ENCODE measurements around the gene MEI1.
A peak's percentile ranks its signal among the peaks of the same experiment; 100 is the strongest.

The MEI1 gene

DNA sequence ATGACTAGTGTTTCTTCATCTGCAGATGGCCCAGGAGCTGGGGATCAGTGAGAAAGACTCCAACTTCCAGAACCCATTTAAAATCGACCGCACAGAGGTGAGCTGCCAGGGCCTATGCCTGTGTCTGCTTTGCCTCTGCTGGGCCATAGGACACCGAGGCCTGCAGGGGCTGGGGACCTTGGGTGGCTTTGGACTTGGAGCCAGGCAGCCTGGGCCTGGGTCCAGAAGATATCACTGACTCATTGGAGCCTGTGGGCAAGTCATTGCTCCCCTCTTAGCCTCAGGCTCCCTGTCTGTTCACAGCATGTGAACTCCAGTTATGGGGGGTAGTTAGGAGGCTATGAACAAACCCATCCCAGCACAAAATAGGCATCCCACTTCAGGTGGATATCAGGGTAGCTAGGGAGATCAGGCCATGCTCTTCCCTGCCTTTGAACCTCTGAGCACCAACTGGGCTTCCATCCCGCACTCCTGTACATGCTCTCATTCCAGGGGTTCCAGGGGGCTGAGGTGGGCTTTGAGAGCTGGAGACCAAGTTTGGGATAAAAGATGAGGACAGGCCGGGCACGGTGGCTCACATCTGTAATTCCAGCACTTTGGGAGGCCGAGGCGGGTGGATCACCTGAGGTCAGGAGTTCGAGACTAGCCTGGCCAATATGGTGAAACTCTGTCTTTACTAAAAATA lies 114.6 kb downstream of the MEI1 start:
- Mint-ChIP-seq H3K4me1 (peaks cover 6% of the 10 kb centered on the region), H3K27me3 (no peaks in the 10 kb centered on the region), H3K4me3 (no peak overlapping the region), H3K27ac (ENCODE audit: low read depth) (peak overlapping the region; percentile 59), H3K36me3 (ENCODE audit: insufficient read depth) (peaks cover 17% of the 10 kb centered on the region), H3K9me3 (no peaks in the 10 kb centered on the region)
- no peak for DNase-seq (ENCODE audit: low spot score in 2 of 2)
- no peak for ATAC-seq (replicated peaks; ENCODE audit: extremely low read depth, poor library complexity, severe bottlenecking)

DNA sequence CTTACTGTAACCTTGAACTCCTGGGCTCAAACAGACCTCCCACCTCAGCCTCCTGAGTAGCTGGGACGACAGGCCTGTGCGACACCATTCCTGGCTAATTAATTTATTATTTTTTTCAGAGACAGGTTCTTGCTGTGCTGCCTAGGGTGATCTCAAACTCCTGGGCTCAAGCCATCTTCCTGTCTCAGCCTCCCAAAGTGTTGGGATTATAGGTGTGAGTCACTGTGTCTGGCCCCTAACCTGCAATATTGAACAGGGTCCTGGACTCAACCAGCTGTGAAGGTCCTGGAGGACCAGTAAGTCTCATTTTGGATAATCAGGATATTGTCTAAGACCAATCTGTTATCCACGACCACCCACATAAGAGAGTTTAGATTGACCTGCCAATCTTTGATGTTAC lies 116.4 kb downstream of the MEI1 start:
- Mint-ChIP-seq H3K4me1 (peaks cover 6% of the 10 kb centered on the region), H3K27ac (ENCODE audit: low read depth) (no peak overlapping the region), H3K36me3 (ENCODE audit: insufficient read depth) (peaks cover 24% of the 10 kb centered on the region), H3K4me3 (no peak overlapping the region), H3K9me3 (no peaks in the 10 kb centered on the region), H3K27me3 (no peaks in the 10 kb centered on the region)
- ATAC-seq (replicated peaks; ENCODE audit: extremely low read depth, poor library complexity, severe bottlenecking) (no peak), DNase-seq (ENCODE audit: low spot score in 2 of 2) (no peak)

DNA sequence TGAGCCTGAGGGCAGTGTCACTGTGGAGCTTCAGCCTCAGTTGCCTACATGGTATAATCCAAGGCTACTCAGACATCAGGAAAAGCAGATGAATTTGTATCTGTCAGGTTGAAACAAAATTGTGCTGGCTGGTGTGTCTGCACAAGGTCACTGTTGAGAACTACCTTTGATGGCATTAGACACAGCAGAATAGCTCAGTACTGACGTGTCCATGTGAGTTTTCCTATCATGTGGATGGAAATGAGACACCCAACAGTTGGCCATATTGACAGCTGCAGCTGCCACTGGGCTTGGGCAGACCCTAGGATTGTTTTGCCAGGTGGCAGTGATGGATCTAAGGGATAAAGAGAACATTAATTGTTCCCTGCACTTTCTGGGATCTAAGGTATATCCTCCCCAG lies 116.9 kb downstream of the MEI1 start:
- no peak for ATAC-seq (replicated peaks; ENCODE audit: extremely low read depth, poor library complexity, severe bottlenecking)
- no peaks in the 10 kb centered on the region for H3K9me3 Mint-ChIP-seq
- no peak for DNase-seq (ENCODE audit: low spot score in 2 of 2)
- no peaks in the 10 kb centered on the region for H3K27me3 Mint-ChIP-seq
- H3K36me3 Mint-ChIP-seq (ENCODE audit: insufficient read depth): peaks cover 18% of the 10 kb centered on the region
- H3K4me3 Mint-ChIP-seq: no peak overlapping the region
- peaks cover 6% of the 10 kb centered on the region for H3K4me1 Mint-ChIP-seq
- no peak overlapping the region for H3K27ac Mint-ChIP-seq (ENCODE audit: low read depth)

DNA sequence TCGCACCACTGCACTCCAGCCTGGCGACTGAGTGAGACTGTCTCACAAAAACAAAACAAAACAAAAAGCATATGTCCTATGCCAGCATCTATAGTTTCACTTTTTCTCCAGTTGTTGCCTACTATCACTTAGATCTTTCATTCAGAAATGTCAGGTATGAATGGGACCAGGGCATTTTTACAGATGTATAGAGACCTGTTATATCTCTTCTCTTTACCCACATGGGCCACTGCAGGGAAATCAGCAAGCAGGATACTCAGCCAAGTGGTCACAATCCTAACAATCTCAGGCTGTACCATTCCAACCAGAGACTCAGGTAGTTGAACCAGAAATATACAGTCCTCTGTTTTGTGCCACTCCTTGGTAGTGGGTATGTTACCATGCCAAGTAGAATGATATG lies 117.6 kb downstream of the MEI1 start:
- Mint-ChIP-seq H3K27ac (ENCODE audit: low read depth) (no peak overlapping the region), H3K36me3 (ENCODE audit: insufficient read depth) (peaks cover 15% of the 10 kb centered on the region), H3K9me3 (no peaks in the 10 kb centered on the region), H3K4me1 (peaks cover 11% of the 10 kb centered on the region), H3K4me3 (no peak overlapping the region), H3K27me3 (no peaks in the 10 kb centered on the region)
- ATAC-seq (replicated peaks; ENCODE audit: extremely low read depth, poor library complexity, severe bottlenecking): no peak
- no peak for DNase-seq (ENCODE audit: low spot score in 2 of 2)

DNA sequence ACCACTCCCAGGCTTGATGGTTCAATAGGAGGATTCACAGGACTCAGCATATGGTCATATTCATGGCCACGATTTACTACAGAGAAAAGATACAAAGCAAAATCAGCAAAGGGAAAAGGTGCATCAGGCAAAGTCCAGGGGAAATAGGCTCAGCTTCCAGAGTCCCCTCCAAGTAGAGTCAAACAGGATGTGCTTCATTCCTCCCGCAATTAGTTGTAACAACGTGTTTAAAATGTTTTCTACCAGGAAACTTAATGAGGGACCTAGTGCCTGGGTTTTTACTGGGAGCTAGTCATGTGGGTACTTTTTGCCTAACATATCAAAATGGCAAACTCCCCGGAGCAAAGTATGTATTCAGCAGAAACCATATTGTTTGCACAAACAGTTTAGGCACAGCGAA lies 118.7 kb downstream of the MEI1 start:
- Mint-ChIP-seq H3K27me3 (no peaks in the 10 kb centered on the region), H3K27ac (ENCODE audit: low read depth) (no peak overlapping the region), H3K9me3 (no peaks in the 10 kb centered on the region), H3K4me1 (peaks cover 21% of the 10 kb centered on the region), H3K36me3 (ENCODE audit: insufficient read depth) (peaks cover 13% of the 10 kb centered on the region), H3K4me3 (no peak overlapping the region)
- ATAC-seq (replicated peaks; ENCODE audit: extremely low read depth, poor library complexity, severe bottlenecking) (no peak), DNase-seq (ENCODE audit: low spot score in 2 of 2) (no peak)

DNA sequence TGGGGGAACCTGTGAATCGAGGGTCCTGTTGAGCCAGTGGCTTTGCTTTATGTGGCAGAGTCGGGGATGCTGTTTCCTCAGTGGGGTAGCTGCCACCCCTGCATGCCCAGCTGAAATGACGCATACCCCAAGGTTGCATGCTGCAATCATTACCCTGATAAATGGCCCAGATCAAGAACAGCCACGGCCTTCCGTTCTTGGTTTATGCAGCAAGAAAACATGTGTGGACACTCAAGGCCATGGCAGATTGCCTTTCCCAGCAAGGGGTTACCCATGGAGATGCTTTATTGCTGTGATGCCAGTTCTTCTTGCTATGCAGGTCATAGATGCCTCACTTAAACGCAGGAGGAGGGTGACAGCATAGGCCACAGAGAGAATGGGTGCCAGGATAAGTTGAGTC lies 119.3 kb downstream of the MEI1 start:
- Mint-ChIP-seq H3K36me3 (ENCODE audit: insufficient read depth) (peaks cover 13% of the 10 kb centered on the region), H3K4me3 (no peak overlapping the region), H3K27me3 (no peaks in the 10 kb centered on the region), H3K4me1 (peaks cover 22% of the 10 kb centered on the region), H3K27ac (ENCODE audit: low read depth) (no peak overlapping the region), H3K9me3 (no peaks in the 10 kb centered on the region)
- DNase-seq (ENCODE audit: low spot score in 2 of 2): no peak
- ATAC-seq (replicated peaks; ENCODE audit: extremely low read depth, poor library complexity, severe bottlenecking): no peak

DNA sequence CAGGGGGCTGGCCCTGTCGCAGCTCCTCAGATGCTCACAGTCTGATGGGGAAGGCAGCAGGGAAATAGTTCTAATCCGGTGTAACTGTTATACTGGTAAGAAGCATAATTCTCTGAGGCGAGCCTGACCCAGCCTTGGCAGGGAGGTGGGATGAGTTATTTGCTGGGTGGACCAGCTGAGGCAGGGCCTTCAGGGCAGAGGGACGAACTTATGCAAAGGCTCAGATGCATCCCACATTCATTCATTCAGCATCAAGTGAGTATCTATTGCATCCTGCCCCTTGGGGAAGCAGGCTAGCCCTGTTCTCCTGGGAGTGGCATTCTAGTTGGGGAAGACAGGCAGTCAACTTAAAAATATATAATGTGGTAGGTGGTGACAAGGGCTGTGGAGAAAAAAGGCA lies 120.0 kb downstream of the MEI1 start:
- H3K4me1 Mint-ChIP-seq: peaks cover 20% of the 10 kb centered on the region
- H3K27ac Mint-ChIP-seq (ENCODE audit: low read depth): no peak overlapping the region
- H3K36me3 Mint-ChIP-seq (ENCODE audit: insufficient read depth): peaks cover 13% of the 10 kb centered on the region
- no peaks in the 10 kb centered on the region for H3K9me3 Mint-ChIP-seq
- H3K27me3 Mint-ChIP-seq: no peaks in the 10 kb centered on the region
- no peak overlapping the region for H3K4me3 Mint-ChIP-seq
- ATAC-seq (replicated peaks; ENCODE audit: extremely low read depth, poor library complexity, severe bottlenecking) (no peak), DNase-seq (ENCODE audit: low spot score in 2 of 2) (no peak)

DNA sequence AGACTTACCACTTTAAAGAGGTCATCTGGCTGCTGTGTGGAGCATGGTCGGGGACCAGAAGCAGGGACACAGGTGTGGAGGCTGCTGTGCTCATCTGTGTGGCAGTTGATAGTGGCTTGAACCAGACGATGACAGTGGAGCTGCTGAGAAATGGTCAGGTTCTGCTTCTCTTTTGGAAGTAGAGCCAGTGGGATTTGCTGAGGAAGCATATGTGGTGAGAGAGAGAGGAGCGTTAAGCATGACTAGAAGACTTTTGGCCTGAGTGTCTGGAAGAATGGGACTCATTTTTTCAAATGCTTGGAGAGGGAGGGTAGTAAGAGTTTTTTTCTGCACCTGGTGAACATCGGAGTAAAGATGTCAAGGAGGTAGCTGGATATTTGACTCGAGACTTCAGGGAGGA lies 121.1 kb downstream of the MEI1 start:
- H3K27ac Mint-ChIP-seq (ENCODE audit: low read depth): peak overlapping the region; percentile 12
- H3K4me1 Mint-ChIP-seq: peaks cover 17% of the 10 kb centered on the region
- no peak for DNase-seq (ENCODE audit: low spot score in 2 of 2)
- ATAC-seq (replicated peaks; ENCODE audit: extremely low read depth, poor library complexity, severe bottlenecking): no peak
- H3K9me3 Mint-ChIP-seq: no peaks in the 10 kb centered on the region
- H3K27me3 Mint-ChIP-seq: no peaks in the 10 kb centered on the region
- H3K4me3 Mint-ChIP-seq: no peak overlapping the region
- peaks cover 10% of the 10 kb centered on the region for H3K36me3 Mint-ChIP-seq (ENCODE audit: insufficient read depth)

DNA sequence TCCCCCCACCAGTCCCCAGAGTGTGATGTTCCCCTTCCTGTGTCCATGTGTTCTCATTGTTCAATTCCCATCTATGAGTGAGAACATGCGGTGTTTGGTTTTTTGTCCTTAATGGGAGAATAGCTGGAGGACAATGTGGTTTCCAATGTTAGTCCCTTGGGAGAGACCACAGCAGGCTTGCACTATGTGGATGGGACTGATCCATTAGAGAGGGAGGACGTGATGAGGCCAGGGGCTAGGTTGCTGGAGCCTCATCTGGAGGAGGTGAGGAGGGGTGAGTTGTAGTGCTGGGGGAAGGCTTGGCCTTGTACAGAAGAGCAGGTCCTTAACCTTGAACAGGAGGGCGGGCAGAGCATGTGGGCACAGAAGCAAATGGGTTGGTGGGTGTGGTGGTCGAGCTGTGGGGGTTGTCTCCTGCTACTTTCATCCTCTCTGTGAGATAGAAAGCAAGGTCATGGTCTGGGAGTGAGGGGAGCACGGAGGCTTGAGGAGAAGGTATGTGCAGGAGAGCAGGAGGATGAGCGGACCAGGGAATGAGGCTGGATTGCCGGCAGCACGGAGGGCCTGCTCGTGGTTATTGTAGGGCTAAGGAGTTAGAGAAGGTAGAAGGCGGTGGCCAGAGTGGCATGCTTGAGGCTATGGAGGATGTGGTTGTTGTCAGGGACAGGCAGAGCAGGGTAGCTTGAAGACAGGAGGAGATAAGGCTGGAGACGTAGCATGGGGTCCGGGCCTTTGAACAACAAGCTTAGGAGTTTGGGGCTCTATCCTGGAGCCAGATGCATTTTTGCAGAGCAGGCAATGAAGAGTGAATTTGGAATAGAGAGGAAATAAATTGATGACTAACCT lies 122.4 kb downstream of the MEI1 start:
- Mint-ChIP-seq H3K4me3 (no peak overlapping the region), H3K36me3 (ENCODE audit: insufficient read depth) (peaks cover 12% of the 10 kb centered on the region), H3K27me3 (no peaks in the 10 kb centered on the region), H3K27ac (ENCODE audit: low read depth) (peak overlapping the region; percentile 57), H3K4me1 (peaks cover 17% of the 10 kb centered on the region), H3K9me3 (no peaks in the 10 kb centered on the region)
- DNase-seq (ENCODE audit: low spot score in 2 of 2) (no peak), ATAC-seq (replicated peaks; ENCODE audit: extremely low read depth, poor library complexity, severe bottlenecking) (no peak)

DNA sequence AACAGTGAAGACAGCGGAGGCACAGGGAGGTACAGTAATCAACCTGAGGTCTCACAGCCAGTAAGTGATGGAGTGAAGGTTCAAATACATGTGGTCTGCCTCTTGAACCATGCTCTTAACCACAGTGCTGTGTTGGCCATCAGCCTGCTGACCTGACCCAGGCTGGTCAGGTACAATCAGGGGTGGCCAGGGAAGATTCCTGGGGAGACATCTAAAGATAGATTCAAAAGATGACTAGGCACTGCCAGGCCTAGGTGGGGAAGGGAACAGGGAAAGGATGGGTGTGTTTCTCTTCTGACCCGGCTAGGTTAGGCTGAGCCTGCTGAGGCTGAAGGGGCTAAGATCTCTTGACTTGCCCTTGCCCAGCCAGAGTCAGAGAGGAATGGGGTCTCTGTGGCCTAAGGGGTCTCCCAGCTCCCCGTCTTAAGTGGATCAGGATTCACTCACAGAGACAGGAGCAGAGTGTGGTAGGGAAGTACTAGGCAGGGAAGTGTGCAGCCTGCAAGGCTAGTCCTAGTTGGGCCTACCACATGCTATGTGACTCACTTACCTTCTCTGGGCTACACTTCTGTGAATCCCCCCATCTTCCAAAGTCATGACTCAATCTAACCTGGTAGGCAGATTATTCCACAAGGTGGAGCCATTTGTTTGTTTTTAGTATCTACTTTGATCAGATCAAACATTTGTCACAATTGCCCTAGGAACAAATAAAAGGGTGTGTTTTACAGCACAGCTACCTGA lies 123.2 kb downstream of the MEI1 start:
- H3K27me3 Mint-ChIP-seq: no peaks in the 10 kb centered on the region
- no peaks in the 10 kb centered on the region for H3K9me3 Mint-ChIP-seq
- peaks cover 17% of the 10 kb centered on the region for H3K4me1 Mint-ChIP-seq
- ATAC-seq (replicated peaks; ENCODE audit: extremely low read depth, poor library complexity, severe bottlenecking) (peak; percentile 81), DNase-seq (ENCODE audit: low spot score in 2 of 2) (peak in 1 of 2 donors; percentile 31)
- peak overlapping the region; percentile 57 for H3K27ac Mint-ChIP-seq (ENCODE audit: low read depth)
- H3K36me3 Mint-ChIP-seq (ENCODE audit: insufficient read depth): peaks cover 12% of the 10 kb centered on the region
- H3K4me3 Mint-ChIP-seq: no peak overlapping the region

DNA sequence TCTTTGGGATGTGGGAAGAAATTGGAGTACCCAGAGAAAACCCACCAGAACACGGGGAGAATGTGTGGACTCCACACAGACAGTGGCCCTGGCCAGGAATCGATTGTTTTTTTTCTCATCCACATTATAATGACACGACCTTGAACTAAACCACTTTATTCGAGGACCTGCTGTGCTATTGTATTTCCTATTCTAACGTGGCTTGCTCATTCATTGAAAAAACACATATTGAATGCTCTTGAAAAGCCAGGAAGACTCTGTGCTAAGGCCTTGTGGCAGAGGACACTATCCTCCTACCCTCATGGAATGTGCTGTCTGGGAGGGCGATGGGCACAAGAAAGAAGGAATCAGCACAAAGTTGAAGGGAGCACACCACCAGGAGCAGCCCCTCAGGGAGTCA lies 124.5 kb downstream of the MEI1 start:
- ATAC-seq (replicated peaks; ENCODE audit: extremely low read depth, poor library complexity, severe bottlenecking) (no peak), DNase-seq (ENCODE audit: low spot score in 2 of 2) (no peak)
- no peak overlapping the region for H3K4me3 Mint-ChIP-seq
- H3K27ac Mint-ChIP-seq (ENCODE audit: low read depth): no peak overlapping the region
- no peaks in the 10 kb centered on the region for H3K27me3 Mint-ChIP-seq
- peaks cover 22% of the 10 kb centered on the region for H3K4me1 Mint-ChIP-seq
- H3K36me3 Mint-ChIP-seq (ENCODE audit: insufficient read depth): peaks cover 12% of the 10 kb centered on the region
- no peaks in the 10 kb centered on the region for H3K9me3 Mint-ChIP-seq

DNA sequence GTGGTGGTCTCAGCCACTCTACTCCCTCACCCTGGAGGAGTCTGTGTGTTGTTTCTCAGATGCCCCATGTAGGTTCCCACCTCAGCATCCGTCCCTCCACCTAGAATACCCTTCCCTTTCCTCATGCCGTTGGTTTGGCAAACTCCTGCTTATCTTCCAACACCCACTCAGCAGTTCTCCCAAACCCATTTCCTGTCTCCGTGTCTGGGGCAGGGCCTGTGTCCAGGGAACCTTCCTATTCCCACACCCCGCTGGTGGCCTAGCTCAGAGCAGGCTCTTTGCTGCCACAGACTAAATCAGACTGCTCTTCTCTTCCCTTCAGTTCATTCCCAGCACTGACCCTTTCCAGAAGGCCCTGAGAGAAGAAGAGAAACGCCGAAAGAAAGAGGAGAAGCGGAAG lies 126.1 kb downstream of the MEI1 start:
- Mint-ChIP-seq H3K4me3 (no peak overlapping the region), H3K4me1 (peaks cover 22% of the 10 kb centered on the region), H3K27me3 (no peaks in the 10 kb centered on the region), H3K27ac (ENCODE audit: low read depth) (peak overlapping the region; percentile 47), H3K9me3 (no peaks in the 10 kb centered on the region), H3K36me3 (ENCODE audit: insufficient read depth) (peaks cover 5% of the 10 kb centered on the region)
- ATAC-seq (replicated peaks; ENCODE audit: extremely low read depth, poor library complexity, severe bottlenecking) (no peak), DNase-seq (ENCODE audit: low spot score in 2 of 2) (no peak)
